Stimulated activated naive CD4-positive, alpha-beta T cell treated with Interleukin-2 at 50 U/mL for 16 hours (primary cell): Measurements from ENCODE around the gene SLC27A1.
"Not testable (repeated sequence)": the region's sequence is repeated elsewhere in the genome, so short reads cannot be mapped to it uniquely, and the experiment has no call there.

Experiments used
- DNase-seq: peaks from one replicate; lab custom pipeline; 2025; lab: John Stamatoyannopoulos, UW

SLC27A1 gene

DNA sequence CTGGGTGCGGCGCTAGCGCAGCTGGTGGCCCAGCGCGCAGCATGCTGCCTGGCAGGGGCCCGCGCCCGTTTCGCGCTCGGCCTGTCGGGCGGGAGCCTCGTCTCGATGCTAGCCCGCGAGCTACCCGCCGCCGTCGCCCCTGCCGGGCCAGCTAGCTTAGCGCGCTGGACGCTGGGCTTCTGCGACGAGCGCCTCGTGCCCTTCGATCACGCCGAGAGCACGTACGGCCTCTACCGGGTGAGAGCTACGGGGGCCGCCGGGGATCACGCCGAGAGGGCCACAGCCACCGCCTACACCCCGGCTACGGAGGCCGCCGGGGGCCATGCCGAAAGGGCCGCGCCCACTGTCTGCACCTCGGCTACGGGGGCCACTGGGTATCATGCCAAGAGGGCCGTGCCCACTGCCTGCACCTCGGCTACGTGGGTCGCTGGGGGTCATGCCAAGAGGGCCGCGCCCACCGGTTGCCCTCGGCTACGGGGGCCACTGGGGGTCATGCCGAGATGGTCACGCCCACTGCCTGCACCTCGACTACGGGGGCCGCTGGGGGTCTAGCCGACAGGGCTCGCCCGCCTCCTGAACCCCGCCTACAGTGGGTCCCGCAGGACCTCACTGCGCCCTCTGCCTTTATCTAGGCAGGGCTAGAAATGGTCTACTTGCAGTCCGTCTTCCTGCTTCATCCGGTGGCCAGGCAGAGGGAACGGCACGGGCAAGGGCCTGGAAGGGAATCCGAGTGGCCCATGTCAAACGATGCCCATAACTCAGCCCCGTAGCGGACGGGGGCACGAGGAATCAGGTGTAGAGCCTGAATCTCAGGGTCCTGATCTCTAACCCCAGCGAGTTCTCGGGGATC, 41.6 kb downstream of the SLC27A1 start:
- DNase-seq: peak; percentile 85

DNA sequence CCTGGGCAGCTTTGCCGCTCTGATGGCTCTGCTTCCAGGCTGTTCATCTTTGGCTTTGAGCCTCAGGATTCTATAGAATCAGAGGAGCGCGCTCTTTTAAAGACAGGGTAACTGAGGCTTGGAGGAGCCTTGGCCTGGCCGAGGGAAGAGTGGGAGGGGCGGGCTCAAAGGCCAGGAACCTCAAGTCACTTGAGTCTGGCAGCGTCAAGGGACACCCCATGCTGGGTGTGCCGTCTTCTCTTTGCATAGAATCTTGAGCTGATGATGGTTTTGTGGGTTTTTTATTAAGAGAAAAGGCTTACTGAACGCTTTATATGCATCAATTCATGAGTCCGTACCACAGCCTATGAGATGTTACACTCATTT, 42.2 kb downstream of the SLC27A1 start:
- no peak for DNase-seq

DNA sequence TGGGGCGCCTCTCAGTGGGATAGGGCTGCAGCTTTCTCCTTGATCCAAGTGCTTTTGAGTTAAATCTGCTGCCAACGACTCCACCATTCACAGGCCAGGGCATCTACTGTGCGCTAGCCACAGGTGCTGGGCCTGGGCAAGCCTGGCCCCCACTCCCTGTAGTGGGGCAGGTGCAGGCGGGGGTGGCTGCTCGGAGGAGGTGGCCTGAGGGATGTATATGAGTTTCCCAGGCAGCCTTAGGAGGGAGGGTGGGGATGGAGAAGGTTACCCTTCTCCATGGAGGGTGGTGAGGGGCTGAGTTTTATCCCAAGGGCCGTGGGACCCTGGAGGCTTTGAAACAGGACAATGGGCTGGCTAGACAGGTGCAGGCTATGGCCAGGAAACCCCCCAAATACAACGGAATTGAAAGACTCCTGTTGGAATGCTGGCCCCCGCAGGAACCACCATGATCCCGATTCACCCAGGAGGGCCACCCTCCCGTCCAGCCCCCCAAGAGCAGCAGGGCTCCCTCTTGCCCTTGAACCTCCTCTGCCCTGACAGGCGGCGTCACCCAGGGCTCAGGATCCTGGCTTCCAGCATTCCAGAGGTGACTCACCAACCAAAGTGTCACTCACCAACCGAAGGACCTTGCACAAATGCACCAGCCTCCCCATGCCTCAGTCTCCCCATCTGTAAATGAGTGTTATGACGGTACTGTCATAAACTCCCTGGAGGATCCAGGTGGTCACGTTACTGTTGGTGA, 45.3 kb downstream of the SLC27A1 start:
- no peak for DNase-seq

DNA sequence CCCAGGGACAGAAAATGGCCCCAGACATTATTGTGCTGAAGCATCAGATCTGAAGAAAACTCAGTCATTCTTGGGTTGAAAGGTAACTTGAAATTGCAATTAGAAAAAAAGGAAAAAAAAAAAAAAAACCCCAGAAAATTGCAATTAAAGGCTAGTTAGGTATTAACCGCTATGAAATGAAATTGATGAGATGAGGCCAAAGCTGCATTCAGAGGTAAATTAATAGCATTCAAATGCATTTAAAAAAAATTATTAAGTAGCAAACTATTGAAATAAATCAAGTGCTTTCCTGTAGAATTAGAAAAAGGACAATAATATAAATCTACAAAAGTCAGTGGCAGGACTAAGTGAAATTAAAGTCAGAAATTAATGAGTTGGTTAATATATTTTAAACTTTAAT, 47.6 kb downstream of the SLC27A1 start:
- DNase-seq: no peak

GRCh38 chr19:17518654-17519053, 48.3 kb downstream of the SLC27A1 start:
- not testable (repeated sequence) for DNase-seq

DNA sequence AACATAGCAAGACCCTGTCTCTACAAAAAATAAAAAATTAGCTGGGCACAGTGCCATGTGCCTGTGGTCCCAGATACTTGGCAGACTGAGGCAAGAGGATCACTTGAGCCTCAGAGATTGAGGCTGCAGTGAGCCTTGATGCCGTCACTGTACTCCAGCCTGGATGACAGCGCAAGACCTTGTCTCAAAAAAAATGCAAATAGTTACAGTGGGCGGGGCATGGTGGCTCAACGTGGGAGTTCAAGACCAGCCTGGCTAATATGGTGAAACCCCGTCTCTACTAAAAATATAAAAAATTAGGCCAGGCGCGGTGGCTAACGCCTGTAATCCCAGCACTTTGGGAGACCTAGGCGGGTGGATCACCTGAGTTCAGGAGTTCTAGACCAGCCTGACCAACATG, 49.6 kb downstream of the SLC27A1 start:
- DNase-seq: no peak

- no peak for DNase-seq
Observed at GRCh38 chr19:17520865-17521264, 50.5 kb downstream of the SLC27A1 start.

DNA sequence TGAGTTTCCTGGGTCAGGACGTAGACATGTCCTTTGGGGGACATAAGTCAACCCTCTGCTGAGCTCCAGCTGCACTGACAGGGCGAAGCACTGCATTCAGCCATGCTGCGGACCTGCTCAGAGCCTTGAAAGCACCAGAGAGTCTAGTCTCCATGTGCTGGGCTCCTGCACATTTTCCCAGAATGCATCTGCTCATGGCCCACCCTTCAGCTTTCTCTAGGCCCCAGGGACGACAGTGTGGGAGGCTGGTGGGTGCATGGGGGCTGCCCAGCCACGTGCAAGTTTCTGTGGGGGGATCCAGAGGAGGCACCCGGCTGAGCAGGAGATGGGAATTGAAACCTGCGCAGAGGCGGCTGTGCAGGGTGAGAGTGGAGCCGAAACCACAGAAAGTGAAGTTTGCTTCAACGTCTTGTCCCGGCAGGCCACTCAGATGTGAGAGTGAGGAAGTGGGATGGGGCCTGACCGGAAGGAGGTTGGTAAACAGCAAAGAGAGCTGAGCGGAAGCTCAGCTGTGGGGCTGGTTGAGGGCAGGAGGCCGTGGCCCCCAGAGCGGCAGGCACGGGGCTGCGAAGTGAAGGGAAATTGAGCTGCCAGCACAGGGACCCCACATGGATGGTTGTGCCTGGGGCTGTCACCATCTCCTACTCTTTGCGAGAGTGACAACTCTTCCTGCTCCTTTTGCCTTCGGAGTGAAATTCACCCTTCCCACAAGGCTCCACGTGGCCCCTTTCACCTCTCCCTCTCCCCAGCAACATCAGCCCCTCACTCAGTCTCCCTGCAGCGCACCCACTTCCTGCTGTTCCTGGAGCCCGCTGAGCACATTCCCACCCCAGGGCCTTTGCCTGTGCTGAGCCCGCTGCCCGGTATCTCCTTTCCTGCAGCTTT, 52.9 kb downstream of the SLC27A1 start:
- DNase-seq: peak; percentile 16

GRCh38 chr19:17524651-17525050, 54.3 kb downstream of the SLC27A1 start:
- no peak for DNase-seq

GRCh38 chr19:17525141-17525540, 54.8 kb downstream of the SLC27A1 start:
- no peak for DNase-seq

- no peak for DNase-seq
Observed at GRCh38 chr19:17526922-17527321, 56.6 kb downstream of the SLC27A1 start.

GRCh38 chr19:17527326-17527725, 57.0 kb downstream of the SLC27A1 start:
- DNase-seq: no peak

- no peak for DNase-seq
Observed at GRCh38 chr19:17528610-17529009, 58.3 kb downstream of the SLC27A1 start.

DNA sequence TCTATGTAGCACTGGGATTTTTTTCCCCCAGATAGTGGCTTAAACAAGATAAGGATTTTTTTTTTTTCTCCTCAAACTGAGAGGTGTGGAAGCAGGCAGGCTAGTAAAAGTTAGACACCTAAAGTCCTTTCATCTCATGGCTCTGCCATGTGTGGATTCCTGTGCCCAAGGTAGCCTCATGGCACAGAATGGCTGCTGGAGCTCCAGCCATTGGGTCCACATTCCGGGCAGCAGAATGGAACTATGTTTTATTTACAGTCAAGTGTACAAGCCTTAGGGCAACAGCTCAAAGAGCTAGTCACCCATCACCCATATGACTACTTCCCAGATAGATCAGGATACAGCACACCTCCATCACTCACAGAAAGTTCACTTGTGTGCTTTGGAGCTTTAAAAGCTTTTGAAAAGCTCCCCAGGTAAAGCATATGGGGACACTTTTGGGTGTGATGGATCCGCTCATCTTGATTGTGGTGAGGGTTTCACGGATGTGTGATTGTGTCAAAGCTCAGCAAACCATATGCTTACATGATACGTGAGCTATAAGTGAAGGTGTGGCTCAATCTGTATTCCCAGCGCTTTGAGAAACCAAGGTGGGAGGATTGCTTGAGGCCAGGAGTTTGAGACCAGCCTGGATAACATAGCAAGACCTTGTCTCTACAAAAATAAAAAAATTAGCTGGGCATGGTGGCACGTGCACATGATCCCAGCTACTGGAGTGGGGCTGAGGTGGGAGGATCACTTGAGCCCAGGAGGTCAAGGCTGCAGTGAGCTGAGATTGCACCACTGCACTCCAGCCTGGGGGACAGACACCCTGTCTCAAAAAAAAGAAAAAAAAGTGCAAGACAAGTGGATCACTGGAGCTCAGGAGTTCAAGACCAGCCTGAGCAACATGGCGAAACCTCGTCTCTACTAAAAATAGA, 59.2 kb downstream of the SLC27A1 start:
- DNase-seq: no peak

DNA sequence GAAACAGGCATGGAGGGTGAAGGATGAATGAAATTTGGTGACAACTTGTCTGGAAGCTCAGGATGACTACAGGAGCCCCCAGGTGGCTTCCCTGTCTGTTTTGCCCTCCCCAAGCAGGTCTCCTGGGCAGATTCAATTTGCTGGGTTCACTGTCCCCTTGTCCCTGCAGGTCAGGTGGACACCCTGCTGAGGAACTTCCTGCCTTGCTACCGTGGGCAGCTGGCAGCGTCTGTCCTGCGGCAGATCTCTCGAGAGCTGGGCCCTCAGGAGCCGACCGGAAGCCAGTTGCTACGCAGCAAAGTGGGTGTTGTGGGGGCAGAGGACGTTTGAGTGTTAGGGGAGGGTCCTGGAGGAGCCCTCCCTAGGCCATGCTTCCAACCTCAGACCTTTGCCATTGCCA, 60.3 kb downstream of the SLC27A1 start:
- DNase-seq: no peak

DNA sequence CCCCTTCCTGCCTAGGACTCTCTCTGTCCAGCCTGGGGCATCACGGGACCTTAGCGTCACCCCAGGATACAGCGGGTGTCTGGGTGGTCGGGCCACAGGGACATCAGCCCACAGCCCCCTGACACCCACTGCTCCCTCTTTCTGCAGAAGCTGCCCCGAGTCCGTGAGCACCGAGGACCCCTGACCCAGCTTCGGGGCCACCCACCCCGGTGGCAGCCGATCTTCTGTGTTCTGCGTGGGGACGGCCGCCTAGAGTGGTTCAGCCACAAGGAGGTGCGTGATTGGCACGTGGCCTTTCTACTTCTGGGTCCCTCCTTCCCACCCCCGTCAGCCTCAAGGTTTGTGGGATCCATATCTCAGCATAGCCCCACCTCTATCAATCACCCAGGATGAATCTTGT, 61.8 kb downstream of the SLC27A1 start:
- no peak for DNase-seq

GRCh38 chr19:17532557-17532956, 62.2 kb downstream of the SLC27A1 start:
- no peak for DNase-seq

- no peak for DNase-seq
Observed at GRCh38 chr19:17534767-17535166, 64.4 kb downstream of the SLC27A1 start.

DNA sequence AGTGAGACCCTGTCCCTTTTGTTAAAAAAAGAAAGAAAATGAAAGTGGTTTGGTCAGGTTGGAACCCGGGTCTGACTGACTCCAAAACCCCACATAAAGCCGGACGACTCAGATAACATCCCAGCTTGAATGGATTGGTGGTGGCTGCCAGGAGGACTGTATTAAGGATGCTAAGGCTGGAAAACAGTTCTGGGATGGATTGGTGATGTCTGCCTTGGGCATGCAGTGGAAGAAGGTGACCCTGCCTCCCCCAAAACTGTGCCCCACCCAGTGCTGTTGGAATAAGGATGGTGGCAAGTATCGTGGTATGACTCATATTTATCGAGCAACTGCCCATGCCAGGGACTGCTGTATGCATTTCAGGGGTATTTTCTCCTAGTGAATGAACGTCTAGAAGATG, 66.6 kb downstream of the SLC27A1 start:
- DNase-seq: no peak

GRCh38 chr19:17538684-17539237, 68.4 kb downstream of the SLC27A1 start:
- no peak for DNase-seq
